Liver (tissue), 9 donors: ENCODE data around the gene COPE. TPM values are rescaled to one million over a fixed set of nuclear protein-coding genes. Genes with fewer than 3 reads are reported as not detected.

Experiments used
- DNase-seq: peaks from one replicate; pipeline ENCODE4 v3.0.0-alpha.2; 2017; ENCODE audit warnings: low spot score
- H3K27ac ChIP-seq, 2 donors: one replicate each; pipeline ENCODE4 v1.7.0; 2013; ENCODE audit warnings: inconsistent platforms in 2 of 2, low read length in 2 of 2, control low read depth in 1 of 2, low read depth in 1 of 2, mild to moderate bottlenecking in 1 of 2
- H3K27me3 ChIP-seq, 4 donors: one replicate each; pipeline versions ENCODE4 v1.6.1 to v1.7.0; 2013; ENCODE audit warnings: low read length in 3 of 4, inconsistent platforms in 1 of 4, mild to moderate bottlenecking in 1 of 4, moderate library complexity in 1 of 4; ENCODE audit not compliant: control insufficient read depth in 4 of 4, insufficient read depth in 4 of 4
- H3K36me3 ChIP-seq, 4 donors: one replicate each; pipeline versions ENCODE4 v1.6.1 to v1.7.0; 2013; ENCODE audit warnings: low read length in 3 of 4, mild to moderate bottlenecking in 3 of 4, low read depth in 1 of 4, moderate library complexity in 1 of 4; ENCODE audit not compliant: control insufficient read depth in 4 of 4, insufficient read depth in 3 of 4
- H3K4me1 ChIP-seq, 4 donors: one replicate each; pipeline versions ENCODE4 v1.6.1 to v1.7.0; 2013; ENCODE audit warnings: low read length in 3 of 4, mild to moderate bottlenecking in 3 of 4, moderate library complexity in 1 of 4; ENCODE audit not compliant: control insufficient read depth in 4 of 4, insufficient read depth in 4 of 4
- H3K4me3 ChIP-seq, 3 donors: one replicate each; pipeline versions ENCODE4 v1.6.1 to v1.7.0; 2013; ENCODE audit warnings: low read length in 3 of 3, control low read depth in 1 of 3, low read depth in 1 of 3, mild to moderate bottlenecking in 1 of 3
- H3K9ac ChIP-seq, 2 donors: one replicate each; pipeline ENCODE4 v1.7.0; 2013; ENCODE audit warnings: low read length in 2 of 2, mild to moderate bottlenecking in 2 of 2, moderate library complexity in 2 of 2, control low read depth in 1 of 2, low read depth in 1 of 2
- H3K9me3 ChIP-seq, 4 donors: one replicate each; pipeline versions ENCODE4 v1.6.1 to v1.7.0; 2013; ENCODE audit warnings: low read length in 3 of 4; ENCODE audit not compliant: control insufficient read depth in 4 of 4
- ATF3 ChIP-seq: IDR thresholded peaks from 2 replicates; pipeline ENCODE4 v1.6.1; 2016; ENCODE audit warnings: antibody characterized with exemption
- CTCF ChIP-seq: fragments of 150-350 bp; IDR thresholded peaks from 2 replicates; pipeline ENCODE4 v1.5.1; 2017; ENCODE audit warnings: improper control_type of control experiment, low read depth, low read length; ENCODE audit not compliant: missing input control
- EGR1 ChIP-seq, 2 donors: IDR thresholded peaks; 2 replicates each; pipeline ENCODE4 v1.6.1; 2016 to 2018; ENCODE audit warnings: antibody characterized with exemption in 2 of 2, low read depth in 2 of 2
- FOXA1 ChIP-seq: IDR thresholded peaks from 2 replicates; pipeline ENCODE4 v1.6.1; 2016; ENCODE audit warnings: antibody characterized with exemption
- FOXA2 ChIP-seq: IDR thresholded peaks from 2 replicates; pipeline ENCODE4 v1.6.1; 2016; ENCODE audit warnings: antibody characterized with exemption
- GABPA ChIP-seq, 2 donors: IDR thresholded peaks in 1 of 2; conservative IDR thresholded peaks in 1 of 2; 2 replicates each; pipeline ENCODE4 v1.6.1; 2016; ENCODE audit warnings: antibody characterized with exemption in 2 of 2, mild to moderate bottlenecking in 1 of 2, moderate library complexity in 1 of 2
- HNF4A ChIP-seq, 2 donors: conservative IDR thresholded peaks; 2 replicates each; pipeline ENCODE4 v1.6.1; 2016; ENCODE audit warnings: antibody characterized with exemption in 2 of 2, mild to moderate bottlenecking in 2 of 2
- HNF4G ChIP-seq: IDR thresholded peaks from 2 replicates; pipeline ENCODE4 v1.6.1; 2016; ENCODE audit warnings: antibody characterized with exemption
- JUND ChIP-seq, 2 donors: IDR thresholded peaks; 2 replicates each; pipeline ENCODE4 v1.6.1; 2016; ENCODE audit warnings: antibody characterized with exemption in 2 of 2
- MAX ChIP-seq: IDR thresholded peaks from 2 replicates; pipeline ENCODE4 v1.6.1; 2016; ENCODE audit warnings: antibody characterized with exemption
- NR2F2 ChIP-seq: IDR thresholded peaks from 2 replicates; pipeline ENCODE4 v1.6.1; 2016; ENCODE audit warnings: antibody characterized with exemption
- RAD21 ChIP-seq, 2 donors: IDR thresholded peaks; 2 replicates each; pipeline ENCODE4 v1.6.1; 2016; ENCODE audit warnings: antibody characterized with exemption in 2 of 2, mild to moderate bottlenecking in 2 of 2
- REST ChIP-seq: IDR thresholded peaks from 2 replicates; pipeline ENCODE4 v1.6.1; 2016; ENCODE audit warnings: antibody characterized with exemption, mild to moderate bottlenecking
- SP1 ChIP-seq: IDR thresholded peaks from 2 replicates; pipeline ENCODE4 v1.6.1; 2018; ENCODE audit warnings: antibody characterized with exemption, mild to moderate bottlenecking
- TAF1 ChIP-seq: conservative IDR thresholded peaks from 2 replicates; pipeline ENCODE4 v1.6.1; 2016; ENCODE audit warnings: antibody characterized with exemption, mild to moderate bottlenecking
- WGBS: extraction: QIAGEN DNeasy Blood & Tissue Kit; methylation state at CpG from one replicate; pipeline ENCODE4 v1.1.7; 2013; 5-methylcytosine and 5-hydroxymethylcytosine counted together
- polyA plus RNA-seq, 2 donors: library from polyadenylated mRNA; stranded (reverse) in 1 of 2; unstranded in 1 of 2; fragments of 200-250 nt in 1 of 2; fragments of >200 nt in 1 of 2; fragmentation: Nextera tagmentation in 1 of 2; extraction: Ambion mirVana in 1 of 2; gene quantifications; one replicate each; pipeline versions ENCODE4 v1.2.1 to v1.2.3, GENCODE V29; 2013 to 2015
- total RNA-seq, 2 donors: library from RNA; depleted of rRNA; stranded (reverse); fragments of >200 nt; gene quantifications; one replicate each; pipeline ENCODE4 v1.2.3, GENCODE V29; 2014
- donor health status: healthy.
- donor health status: healthy.
- donor health status: healthy.
- donor health status: healthy.
- donor health status: healthy.

Gene COPE
- total and polyA plus RNA-seq, 4 donors = 103 to 204 (median 142) TPM

- no peak for TF ChIP-seq EGR1 (IDR thresholded peaks at IDR 0.05; ENCODE audit: low read depth in 2 of 2)
- TF ChIP-seq FOXA1 = no peak
- TF ChIP-seq SP1 = no peak
- no peak for TF ChIP-seq HNF4G
- TF ChIP-seq ATF3 = no peak
Measured at GRCh38 chr19:18878058-18878797, 41.0 kb downstream of the COPE start (continued).

- TF ChIP-seq GABPA (IDR thresholded peaks at IDR 0.05 in 1 of 2, conservative IDR thresholded peaks at IDR 0.05 in 1 of 2) (no peak), NR2F2 (no peak), HNF4A (conservative IDR thresholded peaks at IDR 0.05) (no peak), CTCF (no peak), TAF1 (no peak), REST (no peak), RAD21 (IDR thresholded peaks at IDR 0.05) (no peak), JUND (IDR thresholded peaks at IDR 0.05) (no peak), HNF4G (no peak), EGR1 (IDR thresholded peaks at IDR 0.05; ENCODE audit: low read depth in 2 of 2) (no peak), FOXA1 (no peak), MAX (no peak), ATF3 (no peak)
- Histone ChIP-seq H3K27me3 (no peaks in the 10 kb centered on the region), H3K4me1 (no peaks in the 10 kb centered on the region), H3K9ac (no peak overlapping the region), H3K9me3 (peaks cover 0 to 3% (median under 1%) of the 10 kb centered on the region in 4 donors), H3K36me3 (no peaks in the 10 kb centered on the region), H3K27ac (no peak overlapping the region), H3K4me3 (no peak overlapping the region)
- DNase-seq = no peak
- WGBS = 97% methylated on average over 7 of the region's 7 CpGs
Measured at GRCh38 chr19:18876865-18877264, 42.3 kb downstream of the COPE start.

GRCh38 chr19:18875726-18876125 is 43.5 kb downstream of the COPE start:
- WGBS = 94% methylated on average over 5 of the region's 5 CpGs
- Histone ChIP-seq H3K27me3 (no peaks in the 10 kb centered on the region), H3K9ac (no peak overlapping the region), H3K36me3 (no peaks in the 10 kb centered on the region), H3K9me3 (peaks cover 0 to 3% (median under 1%) of the 10 kb centered on the region in 4 donors), H3K4me1 (no peaks in the 10 kb centered on the region), H3K4me3 (no peak overlapping the region), H3K27ac (no peak overlapping the region)
- DNase-seq = no peak
- TF ChIP-seq TAF1 = no peak
- no peak for TF ChIP-seq REST
- TF ChIP-seq FOXA1 = no peak
- no peak for TF ChIP-seq FOXA2
- TF ChIP-seq CTCF = no peak
- no peak for TF ChIP-seq EGR1 (IDR thresholded peaks at IDR 0.05; ENCODE audit: low read depth in 2 of 2)
